Upper lobe of right lung (tissue), 1 donor: ENCODE measurements around the gene CDIPT. TPM values are rescaled to one million over a fixed set of nuclear protein-coding genes. Genes with fewer than 3 reads are reported as not detected.

ENCODE experiments used
- ATAC-seq: fragments of 200-7000 bp; cut with Tn5 transposase; one replicate; pipeline ENCODE4 v1.9.1; 2020; ENCODE audit warnings: mild to moderate bottlenecking, moderate library complexity
- DNase-seq: peaks from one replicate; pipeline ENCODE4 v3.0.0-alpha.2; 2020
- H3K27ac ChIP-seq: fragments of 200-600 bp; one replicate; pipeline ENCODE4 v1.8.0; 2022
- H3K27me3 ChIP-seq: fragments of 200-600 bp; one replicate; pipeline ENCODE4 v1.8.0; 2022; ENCODE audit warnings: mild to moderate bottlenecking
- H3K36me3 ChIP-seq: fragments of 200-600 bp; one replicate; pipeline ENCODE4 v1.8.0; 2022
- H3K4me1 ChIP-seq: fragments of 200-600 bp; one replicate; pipeline ENCODE4 v1.8.0; 2022
- H3K4me3 ChIP-seq: fragments of 200-600 bp; one replicate; pipeline ENCODE4 v1.8.0; 2022; ENCODE audit warnings: mild to moderate bottlenecking
- H3K9me3 ChIP-seq: fragments of 200-600 bp; one replicate; pipeline ENCODE4 v1.8.0; 2022
- CTCF ChIP-seq: fragments of 200-600 bp; IDR thresholded peaks from one replicate; pipeline ENCODE4 v1.8.0; 2022; ENCODE audit warnings: antibody characterized with exemption
- intact Hi-C: fragments of 100-400 bp; cut with DNase I; formaldehyde crosslinking; loops from one replicate; pipeline ENCODE4 v1.11.0; 2022
- total RNA-seq: library from RNA; stranded (reverse); fragmentation: NEBNext Ultra II Directional; extraction: Animal tissue kit (Norgen Biotek cat#: 25700); gene quantifications from one replicate; pipeline ENCODE4 v1.2.1, GENCODE V29; 2021
- donor health status: DM: no; HTN: yes; CAD: no; lungs with severe emphysema.

Gene CDIPT
- total RNA-seq, 1 donor from 2014 or later, result 83.2 TPM

GRCh38 chr16:29898804-29899515 is 35.9 kb upstream of the CDIPT start:
- no peaks in the 10 kb centered on the region for H3K36me3 ChIP-seq
- H3K27me3 ChIP-seq, result peaks cover 19% of the 10 kb centered on the region
- no peaks in the 10 kb centered on the region for H3K4me1 ChIP-seq
- DNase-seq (peak; percentile 79), ATAC-seq (peak; percentile 47)
- H3K27ac ChIP-seq, result no peak overlapping the region
- peak overlapping the region; percentile 65 for H3K4me3 ChIP-seq
- no peaks in the 10 kb centered on the region for H3K9me3 ChIP-seq
- TF ChIP-seq CTCF, result no peak
- intact Hi-C loops, result no loop called here

GRCh38 chr16:29898135-29898803 is 35.2 kb upstream of the CDIPT start:
- no peaks in the 10 kb centered on the region for H3K9me3 ChIP-seq
- H3K36me3 ChIP-seq, result no peaks in the 10 kb centered on the region
- DNase-seq, result no peak
- ATAC-seq, result no peak
- H3K27ac ChIP-seq, result no peak overlapping the region
- intact Hi-C loops, result no loop called here
- no peak overlapping the region for H3K4me3 ChIP-seq
- no peak for TF ChIP-seq CTCF
- H3K4me1 ChIP-seq, result no peaks in the 10 kb centered on the region
- H3K27me3 ChIP-seq, result peaks cover 19% of the 10 kb centered on the region

GRCh38 chr16:29897333-29897732 is 34.3 kb upstream of the CDIPT start:
- DNase-seq, result no peak
- no peak for TF ChIP-seq CTCF
- Histone ChIP-seq H3K27ac (no peak overlapping the region), H3K36me3 (no peaks in the 10 kb centered on the region), H3K4me3 (no peak overlapping the region), H3K4me1 (no peaks in the 10 kb centered on the region), H3K27me3 (peaks cover 19% of the 10 kb centered on the region), H3K9me3 (no peaks in the 10 kb centered on the region)
- no peak for ATAC-seq
- intact Hi-C loops, result no loop called here

- Histone ChIP-seq H3K4me3 (no peak overlapping the region), H3K4me1 (no peaks in the 10 kb centered on the region), H3K27ac (no peak overlapping the region), H3K36me3 (no peaks in the 10 kb centered on the region), H3K27me3 (peaks cover 19% of the 10 kb centered on the region), H3K9me3 (no peaks in the 10 kb centered on the region)
- DNase-seq (no peak), ATAC-seq (no peak)
- no peak for TF ChIP-seq CTCF
- intact Hi-C loops, result no loop called here
Observed at GRCh38 chr16:29896841-29897240, 33.8 kb upstream of the CDIPT start.

GRCh38 chr16:29894352-29894751 is 31.3 kb upstream of the CDIPT start:
- Histone ChIP-seq H3K4me1 (no peaks in the 10 kb centered on the region), H3K27ac (no peak overlapping the region), H3K4me3 (no peak overlapping the region), H3K27me3 (peaks cover 19% of the 10 kb centered on the region), H3K36me3 (no peaks in the 10 kb centered on the region), H3K9me3 (no peaks in the 10 kb centered on the region)
- no peak for ATAC-seq
- intact Hi-C loops, result no loop called here
- TF ChIP-seq CTCF, result no peak
- DNase-seq, result no peak
